Fibroblast of lung (primary cell): ENCODE data around the gene KLHL2. TPM values are rescaled to one million over a fixed set of nuclear protein-coding genes. Genes with fewer than 3 reads are reported as not detected.

Experiments used
- DNase-seq, 2 donors: peaks; one replicate each; pipeline versions ENCODE4 v3.0.0 to v3.0.0-alpha.2; 2010; ENCODE audit warnings: low read depth in 2 of 2
- H2AFZ ChIP-seq: 2 replicates; pipeline ENCODE4 v1.5.1; 2012; ENCODE audit warnings: low read length, control low read depth, inconsistent platforms
- H3K27ac ChIP-seq: 2 replicates; pipeline ENCODE4 v1.5.1; 2011; ENCODE audit warnings: low read length, control low read depth; ENCODE audit not compliant: insufficient read depth
- H3K27me3 ChIP-seq: 2 replicates; pipeline ENCODE4 v1.5.1; 2011; ENCODE audit warnings: mild to moderate bottlenecking, low read length; ENCODE audit not compliant: control insufficient read depth, insufficient read depth
- H3K36me3 ChIP-seq: 2 replicates; pipeline ENCODE4 v1.5.1; 2011; ENCODE audit warnings: low read length; ENCODE audit not compliant: control insufficient read depth, insufficient read depth
- H3K4me1 ChIP-seq: 2 replicates; pipeline ENCODE4 v1.5.1; 2011; ENCODE audit warnings: low read length; ENCODE audit not compliant: control insufficient read depth, insufficient read depth; ENCODE audit errors: extremely low read depth
- H3K4me2 ChIP-seq: 2 replicates; pipeline ENCODE4 v1.5.1; 2011; ENCODE audit warnings: low read length, control low read depth; ENCODE audit not compliant: insufficient read depth; ENCODE audit errors: extremely low read depth
- H3K4me3 ChIP-seq, 4 experiments: fragments of 200-600 bp in 1 of 4; sonication (generic) in 1 of 4; replicated peaks in 1 of 4; 2 replicates each; pipeline ENCODE4 v1.5.1; 2011 to 2016; ENCODE audit warnings: low read length in 4 of 4, low read depth in 3 of 4, mild to moderate bottlenecking in 3 of 4, control low read depth in 2 of 4, inconsistent platforms in 1 of 4, mixed read lengths in 1 of 4; ENCODE audit not compliant: insufficient read depth in 1 of 4; ENCODE audit errors: control extremely low read depth in 1 of 4
- H3K79me2 ChIP-seq: 2 replicates; pipeline ENCODE4 v1.5.1; 2012; ENCODE audit warnings: mild to moderate bottlenecking, low read length, inconsistent platforms; ENCODE audit not compliant: control insufficient read depth, insufficient read depth
- H3K9ac ChIP-seq: 2 replicates; pipeline ENCODE4 v1.5.1; 2011; ENCODE audit warnings: mild to moderate bottlenecking, low read length, control low read depth; ENCODE audit not compliant: insufficient read depth
- H3K9me3 ChIP-seq: 2 replicates; pipeline ENCODE4 v1.5.1; 2012; ENCODE audit warnings: low read depth, low read length; ENCODE audit not compliant: control insufficient read depth, insufficient read depth
- H4K20me1 ChIP-seq: 2 replicates; pipeline ENCODE4 v1.5.1; 2011; ENCODE audit warnings: low read length; ENCODE audit not compliant: control insufficient read depth, insufficient read depth; ENCODE audit errors: extremely low read depth
- CTCF ChIP-seq, 2 donors: IDR thresholded peaks in 1 of 2; conservative IDR thresholded peaks in 1 of 2; 1 replicate in 1 of 2; 2 replicates in 1 of 2; pipeline ENCODE4 v1.5.1; 2011 to 2012; ENCODE audit warnings: low read length in 2 of 2, control low read depth in 1 of 2, inconsistent platforms in 1 of 2, low read depth in 1 of 2, mild to moderate bottlenecking in 1 of 2
- EZH2 ChIP-seq: IDR thresholded peaks from 2 replicates; pipeline ENCODE4 v1.5.1; 2012; ENCODE audit warnings: low read length, control low read depth, mild to moderate bottlenecking; ENCODE audit errors: missing control alignments
- polyA plus RNA-seq, 2 donors: library from polyadenylated mRNA; depleted of rRNA in 1 of 2; stranded (reverse) in 1 of 2; unstranded in 1 of 2; fragments of >200 nt; gene quantifications; 2 replicates each; pipeline ENCODE4 v1.2.1, GENCODE V29; 2011 to 2012; ENCODE audit warnings: missing spikeins in 1 of 2
- total RNA-seq: library from RNA; depleted of rRNA; stranded (reverse); fragments of >200 nt; gene quantifications from 2 replicates; pipeline ENCODE4 v1.2.1, GENCODE V29; 2014

KLHL2 gene
- total and polyA plus RNA-seq, 2 donors (not counting 1 experiment from before 2014, with no cell fraction given): 14.5 to 26.1 TPM

DNA sequence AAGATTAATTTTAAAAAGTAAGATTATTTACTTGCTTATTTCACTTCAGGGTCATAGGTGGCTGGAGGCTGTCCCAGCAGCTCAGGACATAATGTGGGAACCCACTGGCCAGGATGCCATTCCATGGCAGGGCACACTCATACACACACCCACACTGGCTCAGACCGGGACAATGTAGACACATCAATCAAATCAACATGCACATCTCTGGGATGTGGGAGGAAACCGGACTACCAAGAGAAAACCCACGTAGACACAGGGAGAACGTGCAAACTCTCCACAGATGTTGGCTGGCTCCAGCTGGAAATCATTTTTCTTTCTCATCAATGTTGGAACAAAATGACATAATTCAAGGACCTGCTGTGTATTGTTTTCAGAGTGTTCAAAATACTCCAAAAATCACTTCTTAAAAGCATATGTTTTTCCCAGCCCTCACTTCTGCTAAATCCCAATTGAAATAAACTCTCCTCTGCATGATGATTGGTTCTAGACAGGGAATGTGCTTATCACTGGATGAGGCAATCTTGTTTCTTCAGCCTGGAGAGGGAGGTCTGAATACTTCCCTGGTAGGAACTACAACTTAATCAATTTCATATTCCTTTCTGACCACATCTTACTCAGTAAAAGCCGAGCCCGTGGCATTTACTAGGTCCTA lies 152.8 kb downstream of the KLHL2 start:
- Histone ChIP-seq H3K79me2 (no peaks in the 10 kb centered on the region), H2AFZ (no peak overlapping the region), H3K4me1 (peaks cover 2% of the 10 kb centered on the region), H3K4me2 (no peak overlapping the region), H3K36me3 (no peaks in the 10 kb centered on the region), H3K9ac (no peak overlapping the region), H3K9me3 (no peaks in the 10 kb centered on the region), H3K27ac (no peak overlapping the region), H4K20me1 (no peaks in the 10 kb centered on the region), H3K27me3 (no peaks in the 10 kb centered on the region), H3K4me3 (no peak overlapping the region)
- no peak for TF ChIP-seq CTCF (conservative IDR thresholded peaks at IDR 0.05 in 1 of 2, IDR thresholded peaks at IDR 0.05 in 1 of 2; ENCODE audit: low read depth in 1 of 2, low read length in 2 of 2)
- TF ChIP-seq EZH2: no peak
- peak; percentile 36 to 70 for DNase-seq

DNA sequence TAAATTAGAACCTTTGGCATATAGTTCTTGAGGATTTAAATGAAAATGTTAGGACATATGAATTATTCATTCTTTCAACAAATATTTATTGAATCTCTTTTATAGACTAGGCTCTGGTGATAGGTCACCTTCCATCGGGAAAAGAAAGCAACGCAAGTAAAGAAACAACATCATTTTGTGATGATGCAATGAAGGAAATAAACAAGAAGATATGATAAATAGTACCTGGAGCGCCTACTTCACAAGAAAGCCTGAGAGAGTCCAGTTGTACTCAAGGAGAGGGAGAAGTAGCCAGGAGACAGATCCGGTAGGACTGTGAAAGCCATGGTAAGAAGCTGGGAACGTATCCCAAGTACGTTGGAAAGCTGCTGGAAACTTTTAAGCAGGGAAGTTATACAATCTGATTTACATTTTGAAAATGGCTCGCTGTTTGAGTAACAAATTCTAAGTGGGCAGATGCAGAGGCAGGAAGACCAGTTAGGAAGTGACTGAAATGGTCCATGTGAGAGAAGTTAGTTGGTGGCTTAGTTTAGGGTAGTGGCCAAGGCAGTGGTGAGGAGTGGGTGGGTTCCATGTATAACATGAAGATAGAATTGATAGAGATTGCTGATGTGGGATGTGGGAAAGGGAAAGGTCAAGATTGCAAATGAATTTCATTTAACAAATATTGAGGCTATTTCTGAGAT lies 153.8 kb downstream of the KLHL2 start:
- peaks cover 2% of the 10 kb centered on the region for H3K4me1 ChIP-seq
- H3K36me3 ChIP-seq: no peaks in the 10 kb centered on the region
- no peak overlapping the region for H3K4me3 ChIP-seq
- H3K79me2 ChIP-seq: no peaks in the 10 kb centered on the region
- no peak overlapping the region for H2AFZ ChIP-seq
- TF ChIP-seq CTCF (conservative IDR thresholded peaks at IDR 0.05 in 1 of 2, IDR thresholded peaks at IDR 0.05 in 1 of 2; ENCODE audit: low read depth in 1 of 2, low read length in 2 of 2): no peak
- TF ChIP-seq EZH2: no peak
- H3K4me2 ChIP-seq: no peak overlapping the region
- no peak for DNase-seq
- no peaks in the 10 kb centered on the region for H3K27me3 ChIP-seq
- no peak overlapping the region for H3K27ac ChIP-seq
- H4K20me1 ChIP-seq: no peaks in the 10 kb centered on the region
- no peaks in the 10 kb centered on the region for H3K9me3 ChIP-seq
- no peak overlapping the region for H3K9ac ChIP-seq

GRCh38 chr4:165361810-165362209 lies 154.4 kb downstream of the KLHL2 start:
- Histone ChIP-seq H3K27ac (no peak overlapping the region), H3K79me2 (no peaks in the 10 kb centered on the region), H4K20me1 (no peaks in the 10 kb centered on the region), H3K9me3 (no peaks in the 10 kb centered on the region), H3K4me3 (no peak overlapping the region), H3K36me3 (no peaks in the 10 kb centered on the region), H3K4me2 (no peak overlapping the region), H3K27me3 (no peaks in the 10 kb centered on the region), H3K9ac (no peak overlapping the region), H3K4me1 (peaks cover 2% of the 10 kb centered on the region), H2AFZ (no peak overlapping the region)
- no peak for TF ChIP-seq CTCF (conservative IDR thresholded peaks at IDR 0.05 in 1 of 2, IDR thresholded peaks at IDR 0.05 in 1 of 2; ENCODE audit: low read depth in 1 of 2, low read length in 2 of 2)
- TF ChIP-seq EZH2: no peak
- DNase-seq: no peak
